Mesothelial cell of epicardium (in vitro differentiated cells): ENCODE results near the gene BNC2. TPM values are rescaled to one million over a fixed set of nuclear protein-coding genes. Genes with fewer than 3 reads are reported as not detected.

Experiments used
- DNase-seq, 2 experiments: peaks; one replicate each; pipeline ENCODE4 v3.0.0; 2021; ENCODE audit warnings: low spot score in 2 of 2; ENCODE audit not compliant: unreplicated experiment in 2 of 2
- H3K27ac Mint-ChIP-seq: 2 replicates; pipeline ENCODE4 v1.8.0; 2021; ENCODE audit warnings: mixed read lengths
- H3K27me3 Mint-ChIP-seq: 2 replicates; pipeline ENCODE4 v1.8.0; 2021; ENCODE audit warnings: low read depth, mixed read lengths
- H3K36me3 Mint-ChIP-seq: 2 replicates; pipeline ENCODE4 v1.8.0; 2021; ENCODE audit warnings: mixed read lengths
- H3K4me1 Mint-ChIP-seq: 2 replicates; pipeline ENCODE4 v1.8.0; 2021; ENCODE audit warnings: mixed read lengths
- H3K4me3 Mint-ChIP-seq: 2 replicates; pipeline ENCODE4 v1.8.0; 2021; ENCODE audit warnings: mild to moderate bottlenecking, moderate library complexity, mixed read lengths
- H3K9me3 Mint-ChIP-seq: 2 replicates; pipeline ENCODE4 v1.8.0; 2021; ENCODE audit warnings: mixed read lengths
- CTCF ChIP-seq: fragments of 200-600 bp; sonication (generic); IDR thresholded peaks from one replicate; pipeline ENCODE4 v1.5.0; 2021; ENCODE audit warnings: antibody characterized with exemption; ENCODE audit not compliant: unreplicated experiment
- total RNA-seq: library from RNA; stranded (reverse); gene quantifications from 3 replicates; pipeline ENCODE4 v1.2.1, GENCODE V29; 2021

Gene BNC2
- total RNA-seq, 1 donor from 2014 or later, result 45.1 TPM

GRCh38 chr9:16619914-16620520, 250.5 kb downstream of the BNC2 start:
- no peaks in the 10 kb centered on the region for H3K9me3 Mint-ChIP-seq
- peaks cover 40% of the 10 kb centered on the region for H3K4me1 Mint-ChIP-seq
- DNase-seq, result no peak
- H3K27me3 Mint-ChIP-seq, result no peaks in the 10 kb centered on the region
- H3K36me3 Mint-ChIP-seq, result no peaks in the 10 kb centered on the region
- peak overlapping the region; percentile 68 for H3K27ac Mint-ChIP-seq
- TF ChIP-seq CTCF, result no peak
- no peak overlapping the region for H3K4me3 Mint-ChIP-seq

- H3K27ac Mint-ChIP-seq, result no peak overlapping the region
- H3K9me3 Mint-ChIP-seq, result no peaks in the 10 kb centered on the region
- no peak for DNase-seq
- H3K4me1 Mint-ChIP-seq, result peaks cover 34% of the 10 kb centered on the region
- no peak for TF ChIP-seq CTCF
- H3K36me3 Mint-ChIP-seq, result no peaks in the 10 kb centered on the region
- H3K27me3 Mint-ChIP-seq, result no peaks in the 10 kb centered on the region
- no peak overlapping the region for H3K4me3 Mint-ChIP-seq
Observed at GRCh38 chr9:16619402-16619801, 251.1 kb downstream of the BNC2 start.

- no peak overlapping the region for H3K27ac Mint-ChIP-seq
- no peaks in the 10 kb centered on the region for H3K36me3 Mint-ChIP-seq
- peaks cover 27% of the 10 kb centered on the region for H3K4me1 Mint-ChIP-seq
- no peak overlapping the region for H3K4me3 Mint-ChIP-seq
- no peak for DNase-seq
- TF ChIP-seq CTCF, result no peak
- no peaks in the 10 kb centered on the region for H3K9me3 Mint-ChIP-seq
- no peaks in the 10 kb centered on the region for H3K27me3 Mint-ChIP-seq
Observed at GRCh38 chr9:16618524-16618923, 251.9 kb downstream of the BNC2 start.

- H3K27ac Mint-ChIP-seq, result no peak overlapping the region
- TF ChIP-seq CTCF, result no peak
- no peaks in the 10 kb centered on the region for H3K27me3 Mint-ChIP-seq
- H3K36me3 Mint-ChIP-seq, result no peaks in the 10 kb centered on the region
- H3K4me3 Mint-ChIP-seq, result no peak overlapping the region
- no peak for DNase-seq
- no peaks in the 10 kb centered on the region for H3K9me3 Mint-ChIP-seq
- H3K4me1 Mint-ChIP-seq, result peaks cover 30% of the 10 kb centered on the region
Observed at GRCh38 chr9:16616686-16617085, 253.8 kb downstream of the BNC2 start.

GRCh38 chr9:16615451-16615850, 255.0 kb downstream of the BNC2 start:
- Mint-ChIP-seq H3K36me3 (no peaks in the 10 kb centered on the region), H3K9me3 (no peaks in the 10 kb centered on the region), H3K4me1 (peaks cover 32% of the 10 kb centered on the region), H3K27me3 (no peaks in the 10 kb centered on the region), H3K27ac (no peak overlapping the region), H3K4me3 (no peak overlapping the region)
- DNase-seq, result no peak
- TF ChIP-seq CTCF, result no peak

GRCh38 chr9:16613605-16614004, 256.9 kb downstream of the BNC2 start:
- H3K4me1 Mint-ChIP-seq, result peaks cover 17% of the 10 kb centered on the region
- H3K27ac Mint-ChIP-seq, result no peak overlapping the region

More at GRCh38 chr9:16613605-16614004, 256.9 kb downstream of the BNC2 start:
- Mint-ChIP-seq H3K27me3 (no peaks in the 10 kb centered on the region), H3K36me3 (no peaks in the 10 kb centered on the region), H3K9me3 (no peaks in the 10 kb centered on the region), H3K4me3 (no peak overlapping the region)
- no peak for TF ChIP-seq CTCF
- DNase-seq, result no peak
